HepG2 (cell line): ENCODE data around the gene ST7L. TPM values are rescaled to one million over a fixed set of nuclear protein-coding genes. Genes with fewer than 3 reads are reported as not detected.

Experiments used
- ATAC-seq: fragments of 200-7000 bp; cut with Tn5 transposase; 3 replicates; pipeline ENCODE4 v1.9.1; 2020; ENCODE audit warnings: mild to moderate bottlenecking, moderate library complexity
- BruUV-seq: library from RNA; stranded (reverse); fragments of 400-500 nt; replicated peaks from 2 replicates; lab custom pipeline; 2021; lab: Mats Ljungman, UMichigan
- CTCF ChIA-PET: fragments of 300-600 bp; formaldehyde crosslinking; extraction: SDS; loops from one replicate; lab custom pipeline; 2021; ENCODE audit warnings: low total read pairs, inconsistent platforms, low intra/inter-chr PET ratio; lab: Yijun Ruan, JAX
- POLR2A ChIA-PET: fragments of 350-600 bp; sonication (Branson Sonifier 250); formaldehyde crosslinking; loops from one replicate; lab custom pipeline; 2020; ENCODE audit warnings: antibody characterized with exemption, inconsistent platforms; lab: Yijun Ruan, JAX
- DNase-seq: peaks from one replicate; pipeline ENCODE4 v3.0.0-alpha.2; 2015; ENCODE audit warnings: low spot score
- FAIRE-seq: peaks from 3 replicates; lab custom pipeline; 2011; peaks lifted over from hg19 to GRCh38; lab: Jason Lieb, UNC
- H2AFZ ChIP-seq: one replicate; pipeline ENCODE4 v1.6.1; 2011; ENCODE audit warnings: low read length, inconsistent platforms
- H3K27ac ChIP-seq: fragments of 300-600 bp; 3 replicates; pipeline ENCODE4 v1.8.0; 2011; ENCODE audit warnings: mixed run types, mild to moderate bottlenecking, mixed read lengths, low read length, inconsistent platforms; ENCODE audit not compliant: insufficient read depth; ENCODE audit errors: extremely low read length
- H3K27me3 ChIP-seq, 2 experiments: fragments of 200-600 bp in 1 of 2; 2 replicates in 1 of 2; 3 replicates in 1 of 2; pipeline versions ENCODE4 v1.6.0 to v1.8.0; 2011; ENCODE audit warnings: low read length in 2 of 2, mild to moderate bottlenecking in 2 of 2, moderate library complexity in 2 of 2, inconsistent platforms in 1 of 2; ENCODE audit not compliant: insufficient read depth in 2 of 2, control insufficient read depth in 1 of 2
- H3K36me3 ChIP-seq, 2 experiments: fragments of 200-600 bp in 1 of 2; replicated peaks in 1 of 2; 2 replicates in 1 of 2; 3 replicates in 1 of 2; pipeline versions ENCODE4 v1.5.1 to v1.8.0; 2011; ENCODE audit warnings: low read length in 2 of 2, inconsistent platforms in 1 of 2; ENCODE audit not compliant: insufficient read depth in 2 of 2, control insufficient read depth in 1 of 2
- H3K4me1 ChIP-seq: 2 replicates; pipeline ENCODE4 v1.5.1; 2012; ENCODE audit warnings: low read length, inconsistent platforms; ENCODE audit not compliant: insufficient read depth
- H3K4me2 ChIP-seq: 2 replicates; pipeline ENCODE4 v1.6.0; 2011; ENCODE audit warnings: low read depth, low read length, inconsistent platforms
- H3K4me3 ChIP-seq, 3 experiments: fragments of 200-600 bp in 1 of 3; sonication (generic), shearing (Covaris generic) in 1 of 3; replicated peaks in 1 of 3; 2 replicates each; pipeline ENCODE4 v1.5.1; 2011 to 2016; ENCODE audit warnings: low read length in 3 of 3, inconsistent platforms in 2 of 3, low read depth in 2 of 3, mild to moderate bottlenecking in 2 of 3, control low read depth in 1 of 3, mixed read lengths in 1 of 3; ENCODE audit not compliant: insufficient read depth in 1 of 3
- H3K79me2 ChIP-seq: one replicate; pipeline ENCODE4 v1.6.1; 2011; ENCODE audit warnings: low read length, inconsistent platforms; ENCODE audit not compliant: insufficient read depth
- H3K9ac ChIP-seq: 2 replicates; pipeline ENCODE4 v1.6.0; 2011; ENCODE audit warnings: mild to moderate bottlenecking, low read depth, low read length, inconsistent platforms; ENCODE audit not compliant: insufficient read depth
- H3K9me3 ChIP-seq: 2 replicates; pipeline ENCODE4 v1.5.1; 2012; ENCODE audit warnings: mild to moderate bottlenecking, low read length
- H4K20me1 ChIP-seq: 2 replicates; pipeline ENCODE4 v1.6.0; 2011; ENCODE audit warnings: inconsistent platforms, mild to moderate bottlenecking, low read length, moderate library complexity; ENCODE audit not compliant: insufficient read depth
- DR1 ChIP-seq: sonication (generic); formaldehyde crosslinking; IDR thresholded peaks from 2 replicates; pipeline ENCODE4 v1.8.0; 2021; ENCODE audit warnings: mild to moderate bottlenecking, missing genetic modification reagents, inconsistent platforms
- EED ChIP-seq: sonication (generic); formaldehyde crosslinking; IDR thresholded peaks from 2 replicates; pipeline ENCODE4 v1.5.0; 2020; ENCODE audit warnings: mild to moderate bottlenecking, missing genetic modification reagents
- GABPA ChIP-seq, 2 experiments: IDR thresholded peaks; 2 replicates each; pipeline ENCODE4 v1.6.1; 2011 to 2016; ENCODE audit warnings: low read depth in 2 of 2, low read length in 1 of 2, missing biosample characterization in 1 of 2, missing genetic modification characterization in 1 of 2
- HDAC1 ChIP-seq: sonication (generic); formaldehyde crosslinking; IDR thresholded peaks from 2 replicates; pipeline ENCODE4 v1.5.1; 2020; ENCODE audit warnings: mild to moderate bottlenecking, missing genetic modification reagents
- HNRNPLL ChIP-seq: fragments of 200-400 bp; formaldehyde crosslinking; IDR thresholded peaks from 2 replicates; pipeline ENCODE4 v1.6.1; 2017; ENCODE audit warnings: mild to moderate bottlenecking, low read depth, low read length; ENCODE audit not compliant: poor library complexity, severe bottlenecking
- MTF2 ChIP-seq: sonication (generic); formaldehyde crosslinking; IDR thresholded peaks from 2 replicates; pipeline ENCODE4 v1.5.0; 2020; ENCODE audit warnings: missing genetic modification reagents, borderline replicate concordance
- NR2F1 ChIP-seq, 2 experiments: fragments of 450-650 bp in 1 of 2; formaldehyde crosslinking in 1 of 2; IDR thresholded peaks; 2 replicates each; pipeline versions ENCODE4 v1.5.0 to v1.6.1; 2016 to 2020; ENCODE audit warnings: mild to moderate bottlenecking in 1 of 2, missing compliant biosample characterization in 1 of 2, missing genetic modification reagents in 1 of 2, moderate library complexity in 1 of 2
- SOX5 ChIP-seq: IDR thresholded peaks from 2 replicates; pipeline ENCODE4 v1.6.1; 2016; ENCODE audit warnings: borderline replicate concordance
- TSC22D2 ChIP-seq: sonication (generic); formaldehyde crosslinking; IDR thresholded peaks from 2 replicates; pipeline ENCODE4 v1.5.1; 2020; ENCODE audit warnings: missing genetic modification reagents, mild to moderate bottlenecking, borderline replicate concordance
- ZFP91 ChIP-seq: sonication (generic); formaldehyde crosslinking; IDR thresholded peaks from 2 replicates; pipeline ENCODE4 v1.9.0; 2022; ENCODE audit warnings: missing genetic modification reagents, mild to moderate bottlenecking, borderline replicate concordance
- ZNF337 ChIP-seq: sonication (generic); formaldehyde crosslinking; IDR thresholded peaks from 2 replicates; pipeline ENCODE4 v1.5.1; 2020; ENCODE audit warnings: missing genetic modification reagents, low read depth, mild to moderate bottlenecking, borderline replicate concordance
- ZNF451 ChIP-seq: sonication (generic); formaldehyde crosslinking; IDR thresholded peaks from 2 replicates; pipeline ENCODE4 v1.5.0; 2020; ENCODE audit warnings: mild to moderate bottlenecking, missing genetic modification reagents
- ZNF460 ChIP-seq: sonication (generic); formaldehyde crosslinking; IDR thresholded peaks from 2 replicates; pipeline ENCODE4 v1.5.1; 2020; ENCODE audit warnings: missing genetic modification reagents, mild to moderate bottlenecking, borderline replicate concordance
- ZNF678 ChIP-seq: sonication (generic); formaldehyde crosslinking; IDR thresholded peaks from 2 replicates; pipeline ENCODE4 v1.4.0; 2020; ENCODE audit warnings: mild to moderate bottlenecking, missing genetic modification reagents
- ZNF777 ChIP-seq: sonication (generic); formaldehyde crosslinking; IDR thresholded peaks from 2 replicates; pipeline ENCODE4 v1.4.0; 2020; ENCODE audit warnings: missing genetic modification reagents
- WGBS: methylation state at CpG from one replicate; pipeline ENCODE4 v1.1.6; 2017; ENCODE audit warnings: low lambda C conversion rate; 5-methylcytosine and 5-hydroxymethylcytosine counted together
- in situ Hi-C: cut with HindIII; loops from 2 replicates; pipeline ENCODE4 v1.10.0; 2017; ENCODE audit warnings: low pct_unique_long_range_greater_than_20kb; ENCODE audit not compliant: extremely low pct_ligation_motif_present
- intact Hi-C: fragments of 100-400 bp; cut with micrococcal nuclease; formaldehyde crosslinking; loops from one replicate; pipeline ENCODE4 v1.10.0; 2022; ENCODE audit not compliant: unreplicated experiment
- polyA plus RNA-seq, 8 experiments: library from polyadenylated mRNA; depleted of rRNA in 3 of 8; stranded (reverse) in 7 of 8; unstranded in 1 of 8; fragments of >200 nt; fragmentation: Illumina TruSeq in 4 of 8; extraction: Trizol in 4 of 8; gene quantifications; 2 replicates each; pipeline versions ENCODE4 v1.2.1 to v1.2.3, GENCODE V29; 2011 to 2016; ENCODE audit warnings: low read depth in 4 of 8, missing spikeins in 1 of 8, mixed read lengths in 1 of 8; ENCODE audit not compliant: insufficient read depth in 1 of 8
- total RNA-seq, 5 experiments: library from RNA; depleted of rRNA; stranded (reverse); fragments of >200 nt; fragmentation: Illumina TruSeq; extraction: Trizol; gene quantifications; 2 replicates each; pipeline ENCODE4 v1.2.3, GENCODE V29; 2016; ENCODE audit warnings: low read depth in 1 of 5
- TF ChIP-seq, protein P1 (sequence below): sonication (generic); formaldehyde crosslinking; IDR thresholded peaks from 2 replicates; pipeline ENCODE4 v1.4.0; 2020; ENCODE audit warnings: missing genetic modification reagents

Gene ST7L
- total and polyA plus RNA-seq, 2 of the 13 experiments (the other 11 are each of a cell fraction or from before 2014, with no cell fraction given), result 8.6 to 19.9 TPM

GRCh38 chr1:112509660-112510178, 109.2 kb downstream of the ST7L start (continued):
- TF ChIP-seq, protein P1, sequence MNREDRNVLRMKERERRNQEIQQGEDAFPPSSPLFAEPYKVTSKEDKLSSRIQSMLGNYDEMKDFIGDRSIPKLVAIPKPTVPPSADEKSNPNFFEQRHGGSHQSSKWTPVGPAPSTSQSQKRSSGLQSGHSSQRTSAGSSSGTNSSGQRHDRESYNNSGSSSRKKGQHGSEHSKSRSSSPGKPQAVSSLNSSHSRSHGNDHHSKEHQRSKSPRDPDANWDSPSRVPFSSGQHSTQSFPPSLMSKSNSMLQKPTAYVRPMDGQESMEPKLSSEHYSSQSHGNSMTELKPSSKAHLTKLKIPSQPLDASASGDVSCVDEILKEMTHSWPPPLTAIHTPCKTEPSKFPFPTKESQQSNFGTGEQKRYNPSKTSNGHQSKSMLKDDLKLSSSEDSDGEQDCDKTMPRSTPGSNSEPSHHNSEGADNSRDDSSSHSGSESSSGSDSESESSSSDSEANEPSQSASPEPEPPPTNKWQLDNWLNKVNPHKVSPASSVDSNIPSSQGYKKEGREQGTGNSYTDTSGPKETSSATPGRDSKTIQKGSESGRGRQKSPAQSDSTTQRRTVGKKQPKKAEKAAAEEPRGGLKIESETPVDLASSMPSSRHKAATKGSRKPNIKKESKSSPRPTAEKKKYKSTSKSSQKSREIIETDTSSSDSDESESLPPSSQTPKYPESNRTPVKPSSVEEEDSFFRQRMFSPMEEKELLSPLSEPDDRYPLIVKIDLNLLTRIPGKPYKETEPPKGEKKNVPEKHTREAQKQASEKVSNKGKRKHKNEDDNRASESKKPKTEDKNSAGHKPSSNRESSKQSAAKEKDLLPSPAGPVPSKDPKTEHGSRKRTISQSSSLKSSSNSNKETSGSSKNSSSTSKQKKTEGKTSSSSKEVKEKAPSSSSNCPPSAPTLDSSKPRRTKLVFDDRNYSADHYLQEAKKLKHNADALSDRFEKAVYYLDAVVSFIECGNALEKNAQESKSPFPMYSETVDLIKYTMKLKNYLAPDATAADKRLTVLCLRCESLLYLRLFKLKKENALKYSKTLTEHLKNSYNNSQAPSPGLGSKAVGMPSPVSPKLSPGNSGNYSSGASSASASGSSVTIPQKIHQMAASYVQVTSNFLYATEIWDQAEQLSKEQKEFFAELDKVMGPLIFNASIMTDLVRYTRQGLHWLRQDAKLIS (CRISPR knock-in tag), result no peak
- no peak for TF ChIP-seq ZNF451 (CRISPR knock-in tag)
- TF ChIP-seq MTF2 (CRISPR knock-in tag), result no peak

GRCh38 chr1:112509005-112509659, 109.8 kb downstream of the ST7L start:
- no peak overlapping the region for H3K27ac ChIP-seq
- peak overlapping the region; percentile 30 to 69 (median 41); a peak in 2 of 6 replicates for H3K4me3 ChIP-seq
- WGBS, result 54% methylated on average over 19 of the region's 66 CpGs
- peak overlapping the region; percentile 90 for H3K4me2 ChIP-seq
- peaks cover 14% of the 10 kb centered on the region for H3K4me1 ChIP-seq
- FAIRE-seq, result no peak
- no peak for DNase-seq
- peaks cover 2% of the 10 kb centered on the region; the same call in 1 of the 2 replicates for H4K20me1 ChIP-seq
- POLR2A ChIA-PET, result no interaction called here
- H3K79me2 ChIP-seq, result no peaks in the 10 kb centered on the region
- BruUV-seq, result no TSS peak
- ATAC-seq, result peak; percentile 39
- intact Hi-C loops (no loop called here), in situ Hi-C loops (loop anchor here (10.0 kb wide), 1 partner anchor 196 kb away; the partner anchor contains the start of gene RHOC)
- H3K9me3 ChIP-seq, result no peaks in the 10 kb centered on the region
- CTCF ChIA-PET, result no interaction called here
- H3K27me3 ChIP-seq, result peaks cover 9 to 79% of the 10 kb centered on the region in 2 experiments; a peak in 4 of 5 replicates
- no peak overlapping the region for H2AFZ ChIP-seq
- H3K36me3 ChIP-seq, result no peaks in the 10 kb centered on the region
- no peak overlapping the region for H3K9ac ChIP-seq
- no peak for TF ChIP-seq GABPA (IDR thresholded peaks at IDR 0.05; ENCODE audit: low read depth, low read length)
- no peak for TF ChIP-seq GABPA (CRISPR knock-in tag; IDR thresholded peaks at IDR 0.05; ENCODE audit: low read depth)
- no peak for TF ChIP-seq DR1 (CRISPR knock-in tag)
- no peak for TF ChIP-seq NR2F1 (CRISPR knock-in tag; IDR thresholded peaks at IDR 0.05)
- 0 out of 2 replicates have a peak, but pooled peaks have one; percentile 12 for TF ChIP-seq EED (CRISPR knock-in tag)
- TF ChIP-seq HNRNPLL, result peak; percentile 69
- no peak for TF ChIP-seq ZNF678
- TF ChIP-seq TSC22D2 (CRISPR knock-in tag), result no peak
- TF ChIP-seq ZFP91 (CRISPR knock-in tag), result peak; percentile 51; the same call in 1 of the 2 replicates
- TF ChIP-seq ZNF460 (CRISPR knock-in tag), result no peak
- peak; percentile 90; the same call in 1 of the 2 replicates for TF ChIP-seq ZNF777 (CRISPR knock-in tag)
- no peak for TF ChIP-seq HDAC1 (CRISPR knock-in tag)
- no peak for TF ChIP-seq ZNF337 (CRISPR knock-in tag)
- no peak for TF ChIP-seq SOX5 (CRISPR knock-in tag)
